Stimulated activated CD4-positive, alpha-beta T cell treated with anti-CD3 and anti-CD28 coated beads, Interleukin-1b, Interleukin-23, amount 100 ng/mL, for 4 hours (primary cell): ENCODE results near the gene MCC.
A peak's percentile ranks its signal among the peaks of the same experiment; 100 is the strongest.

Source experiments
- DNase-seq, 2 donors: peaks; one replicate each; pipeline ENCODE4 v3.0.0-alpha.2; 2020; ENCODE audit warnings: low read depth in 2 of 2

Gene MCC

GRCh38 chr5:113320273-113320780 is 167.9 kb downstream of the MCC start:
- DNase-seq = no peak

- DNase-seq = no peak
These were observed 168.8 kb downstream of the MCC start for GRCh38 chr5:113319256-113320053.

GRCh38 chr5:113317636-113318035 is 170.6 kb downstream of the MCC start:
- DNase-seq = no peak

GRCh38 chr5:113311301-113311700 is 177.0 kb downstream of the MCC start:
- no peak for DNase-seq

- no peak for DNase-seq
These were observed 186.1 kb downstream of the MCC start for GRCh38 chr5:113302120-113302519.

GRCh38 chr5:113299591-113299990 is 188.7 kb downstream of the MCC start:
- DNase-seq = no peak

GRCh38 chr5:113296676-113297075 is 191.6 kb downstream of the MCC start:
- DNase-seq = no peak

- no peak for DNase-seq
These were observed 193.1 kb downstream of the MCC start for GRCh38 chr5:113295111-113295539.

GRCh38 chr5:113294311-113295110 is 193.7 kb downstream of the MCC start:
- DNase-seq = peak; percentile 57 to 59

GRCh38 chr5:113293975-113294310 is 194.3 kb downstream of the MCC start:
- DNase-seq = no peak

GRCh38 chr5:113293068-113293974 is 194.9 kb downstream of the MCC start:
- DNase-seq = no peak

GRCh38 chr5:113292462-113292861 is 195.8 kb downstream of the MCC start:
- no peak for DNase-seq

- DNase-seq = no peak
These were observed 204.7 kb downstream of the MCC start for GRCh38 chr5:113283558-113283957.

- no peak for DNase-seq
These were observed 205.8 kb downstream of the MCC start for GRCh38 chr5:113282472-113282871.

GRCh38 chr5:113281194-113281593 is 207.1 kb downstream of the MCC start:
- no peak for DNase-seq

GRCh38 chr5:113280541-113280940 is 207.7 kb downstream of the MCC start:
- no peak for DNase-seq

- no peak for DNase-seq
These were observed 209.3 kb downstream of the MCC start for GRCh38 chr5:113278976-113279375.

GRCh38 chr5:113276493-113276892 is 211.8 kb downstream of the MCC start:
- DNase-seq = no peak

- DNase-seq = no peak
These were observed 212.3 kb downstream of the MCC start for GRCh38 chr5:113276001-113276400.

GRCh38 chr5:113274836-113275414 is 213.3 kb downstream of the MCC start:
- DNase-seq = no peak

- no peak for DNase-seq
These were observed 214.3 kb downstream of the MCC start for GRCh38 chr5:113273948-113274347.
